Fibroblast of pulmonary artery (primary cell): ENCODE data around the gene AHNAK2.

Experiments used
- DNase-seq: peaks from one replicate; pipeline ENCODE4 v3.0.0-alpha.2; 2010; ENCODE audit warnings: low read depth
- H3K4me3 ChIP-seq: replicated peaks from 2 replicates; pipeline ENCODE4 v1.5.1; 2011; ENCODE audit warnings: low read depth, mild to moderate bottlenecking, control low read depth, low read length, moderate library complexity
- TF ChIP-seq, protein P1 (sequence below): IDR thresholded peaks from 2 replicates; pipeline ENCODE4 v1.5.1; 2011; ENCODE audit warnings: mild to moderate bottlenecking, control low read depth, low read length, inconsistent platforms; ENCODE audit errors: missing control alignments

AHNAK2 gene

DNA sequence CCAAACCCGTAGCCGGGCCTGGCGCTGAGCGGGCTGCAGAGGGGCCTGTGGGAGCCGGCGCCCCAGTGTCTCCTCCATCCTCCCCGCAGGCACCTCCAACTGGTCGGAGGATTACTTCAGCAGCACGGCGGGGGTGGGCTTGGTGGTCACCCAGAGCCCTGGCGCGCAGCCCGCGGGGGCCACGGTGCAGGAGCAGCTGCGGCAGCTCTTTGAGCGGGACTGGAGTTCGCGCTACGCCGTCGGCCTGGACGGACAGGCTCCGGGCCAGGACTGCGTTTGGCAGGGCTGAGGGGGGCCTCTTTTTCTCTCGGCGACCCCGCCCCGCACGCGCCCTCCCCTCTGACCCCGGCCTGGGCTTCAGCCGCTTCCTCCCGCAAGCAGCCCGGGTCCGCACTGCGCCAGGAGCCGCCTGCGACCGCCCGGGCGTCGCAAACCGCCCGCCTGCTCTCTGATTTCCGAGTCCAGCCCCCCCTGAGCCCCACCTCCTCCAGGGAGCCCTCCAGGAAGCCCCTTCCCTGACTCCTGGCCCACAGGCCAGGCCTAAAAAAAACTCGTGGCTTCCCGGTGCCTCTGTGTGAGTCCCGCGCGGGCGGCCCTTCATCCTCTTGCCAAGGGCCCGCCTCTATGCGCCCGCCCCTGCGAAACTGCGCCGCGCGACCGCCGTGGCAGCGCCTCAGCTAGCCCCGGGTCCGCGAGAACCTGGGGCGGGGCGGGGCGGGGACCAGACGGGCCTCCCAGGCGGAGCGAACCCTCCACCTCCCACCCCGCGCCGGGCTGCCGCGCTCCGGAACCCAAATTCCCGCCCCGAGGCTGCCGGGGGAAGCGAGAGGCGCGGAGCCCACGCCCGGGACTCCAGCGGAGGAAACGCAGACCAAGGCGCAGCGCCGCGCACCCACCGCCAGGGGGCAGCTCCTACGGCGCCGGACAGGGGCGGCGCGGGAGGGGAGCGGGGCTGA is 45.2 kb downstream of the AHNAK2 start:
- DNase-seq, result peak; percentile 80
- TF ChIP-seq, protein P1, sequence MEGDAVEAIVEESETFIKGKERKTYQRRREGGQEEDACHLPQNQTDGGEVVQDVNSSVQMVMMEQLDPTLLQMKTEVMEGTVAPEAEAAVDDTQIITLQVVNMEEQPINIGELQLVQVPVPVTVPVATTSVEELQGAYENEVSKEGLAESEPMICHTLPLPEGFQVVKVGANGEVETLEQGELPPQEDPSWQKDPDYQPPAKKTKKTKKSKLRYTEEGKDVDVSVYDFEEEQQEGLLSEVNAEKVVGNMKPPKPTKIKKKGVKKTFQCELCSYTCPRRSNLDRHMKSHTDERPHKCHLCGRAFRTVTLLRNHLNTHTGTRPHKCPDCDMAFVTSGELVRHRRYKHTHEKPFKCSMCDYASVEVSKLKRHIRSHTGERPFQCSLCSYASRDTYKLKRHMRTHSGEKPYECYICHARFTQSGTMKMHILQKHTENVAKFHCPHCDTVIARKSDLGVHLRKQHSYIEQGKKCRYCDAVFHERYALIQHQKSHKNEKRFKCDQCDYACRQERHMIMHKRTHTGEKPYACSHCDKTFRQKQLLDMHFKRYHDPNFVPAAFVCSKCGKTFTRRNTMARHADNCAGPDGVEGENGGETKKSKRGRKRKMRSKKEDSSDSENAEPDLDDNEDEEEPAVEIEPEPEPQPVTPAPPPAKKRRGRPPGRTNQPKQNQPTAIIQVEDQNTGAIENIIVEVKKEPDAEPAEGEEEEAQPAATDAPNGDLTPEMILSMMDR, result peak; percentile 42
- H3K4me3 ChIP-seq, result peak overlapping the region; percentile 45

DNA sequence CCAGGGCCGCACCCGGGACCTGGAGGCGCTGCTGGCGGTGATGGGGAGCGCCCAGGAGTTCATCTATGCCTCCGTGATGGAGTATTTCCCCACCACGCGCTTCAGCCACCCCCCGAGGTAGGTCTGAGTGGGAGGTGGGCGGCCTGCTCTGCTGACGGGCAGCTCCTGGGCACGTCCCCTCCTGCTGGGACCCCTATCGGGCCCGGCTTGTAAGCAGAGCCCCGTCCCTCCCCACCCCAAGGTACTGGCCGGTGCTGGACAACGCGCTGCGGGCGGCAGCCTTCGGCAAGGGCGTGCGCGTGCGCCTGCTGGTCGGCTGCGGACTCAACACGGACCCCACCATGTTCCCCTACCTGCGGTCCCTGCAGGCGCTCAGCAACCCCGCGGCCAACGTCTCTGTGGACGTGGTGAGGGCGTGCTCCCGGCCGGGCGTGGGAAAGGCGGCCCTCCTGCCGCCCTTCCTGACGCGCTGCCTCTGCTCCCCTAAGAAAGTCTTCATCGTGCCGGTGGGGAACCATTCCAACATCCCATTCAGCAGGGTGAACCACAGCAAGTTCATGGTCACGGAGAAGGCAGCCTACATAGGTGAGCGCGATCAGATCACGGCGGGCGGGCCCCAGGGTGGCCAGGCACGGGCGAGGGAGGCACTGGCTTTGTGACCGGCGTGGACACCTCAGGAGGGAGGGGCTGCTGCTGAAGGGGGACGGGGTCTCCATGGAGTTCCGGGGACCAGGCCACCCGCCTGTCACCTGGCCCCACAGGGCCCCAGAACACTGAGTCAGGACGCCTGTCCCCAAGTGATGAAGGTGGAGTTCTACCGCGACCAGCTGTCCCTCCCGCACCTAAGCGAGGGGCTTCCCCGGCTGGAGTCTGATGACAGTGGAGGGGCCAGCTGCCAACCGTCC is 46.2 kb downstream of the AHNAK2 start:
- DNase-seq, result no peak
- TF ChIP-seq, protein P1, result no peak
- no peak overlapping the region for H3K4me3 ChIP-seq

DNA sequence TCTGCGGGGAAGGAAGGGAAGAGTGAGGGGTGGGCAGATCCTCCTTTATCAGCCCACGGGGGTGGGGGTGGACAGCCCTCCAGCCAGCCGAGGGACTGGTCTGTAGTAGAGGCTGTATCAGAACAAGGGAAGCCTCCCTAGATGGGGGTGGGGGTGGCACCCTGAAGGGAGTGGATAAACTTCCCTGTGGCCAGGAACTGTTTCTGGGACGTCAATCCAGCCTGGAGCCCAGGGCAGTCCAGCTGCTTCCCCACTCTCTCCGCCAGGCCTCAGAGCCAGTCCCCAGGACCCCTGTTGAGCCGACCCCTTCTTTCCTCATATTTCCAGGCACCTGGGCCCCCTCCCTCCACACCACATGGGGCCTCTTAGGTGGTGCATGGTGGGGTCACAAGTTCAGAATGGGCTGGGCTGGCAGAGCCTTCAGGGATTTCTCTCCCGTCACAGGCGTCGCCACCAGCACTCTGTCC is 46.8 kb downstream of the AHNAK2 start:
- TF ChIP-seq, protein P1, result no peak
- DNase-seq, result no peak
- no peak overlapping the region for H3K4me3 ChIP-seq

DNA sequence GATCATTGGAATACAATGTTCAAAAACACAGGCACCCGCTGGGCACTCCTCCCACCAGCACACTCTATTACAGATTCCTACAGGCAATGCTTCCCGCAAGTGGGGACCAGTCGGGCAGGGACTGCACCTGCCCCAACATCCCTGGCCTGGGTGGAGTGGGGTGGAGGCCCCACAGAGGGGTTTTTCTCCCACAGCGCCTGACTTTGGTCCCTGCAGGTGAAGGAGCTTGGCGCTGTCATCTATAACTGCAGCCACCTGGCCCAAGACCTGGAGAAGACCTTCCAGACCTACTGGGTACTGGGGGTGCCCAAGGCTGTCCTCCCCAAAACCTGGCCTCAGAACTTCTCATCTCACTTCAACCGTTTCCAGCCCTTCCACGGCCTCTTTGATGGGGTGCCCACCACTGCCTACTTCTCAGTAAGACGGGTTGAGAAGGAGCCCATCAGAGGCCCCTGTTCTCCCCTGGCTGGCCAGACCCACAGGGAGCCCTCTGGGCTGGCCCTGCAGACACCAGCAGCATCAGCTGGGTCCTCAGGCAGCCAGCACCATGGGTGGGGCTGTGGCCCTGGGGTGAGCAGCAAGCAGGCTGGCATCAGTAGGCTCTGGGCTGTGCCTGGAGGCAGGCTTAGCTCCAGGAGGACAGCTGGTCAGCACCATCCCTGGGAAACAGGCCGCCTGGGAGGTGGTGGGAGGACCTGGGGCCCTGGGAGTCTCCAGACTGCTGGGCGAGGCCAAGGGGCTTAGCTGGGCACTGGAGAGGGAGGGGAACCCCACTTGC is 47.5 kb downstream of the AHNAK2 start:
- TF ChIP-seq, protein P1, result no peak
- no peak for DNase-seq
- H3K4me3 ChIP-seq, result no peak overlapping the region

DNA sequence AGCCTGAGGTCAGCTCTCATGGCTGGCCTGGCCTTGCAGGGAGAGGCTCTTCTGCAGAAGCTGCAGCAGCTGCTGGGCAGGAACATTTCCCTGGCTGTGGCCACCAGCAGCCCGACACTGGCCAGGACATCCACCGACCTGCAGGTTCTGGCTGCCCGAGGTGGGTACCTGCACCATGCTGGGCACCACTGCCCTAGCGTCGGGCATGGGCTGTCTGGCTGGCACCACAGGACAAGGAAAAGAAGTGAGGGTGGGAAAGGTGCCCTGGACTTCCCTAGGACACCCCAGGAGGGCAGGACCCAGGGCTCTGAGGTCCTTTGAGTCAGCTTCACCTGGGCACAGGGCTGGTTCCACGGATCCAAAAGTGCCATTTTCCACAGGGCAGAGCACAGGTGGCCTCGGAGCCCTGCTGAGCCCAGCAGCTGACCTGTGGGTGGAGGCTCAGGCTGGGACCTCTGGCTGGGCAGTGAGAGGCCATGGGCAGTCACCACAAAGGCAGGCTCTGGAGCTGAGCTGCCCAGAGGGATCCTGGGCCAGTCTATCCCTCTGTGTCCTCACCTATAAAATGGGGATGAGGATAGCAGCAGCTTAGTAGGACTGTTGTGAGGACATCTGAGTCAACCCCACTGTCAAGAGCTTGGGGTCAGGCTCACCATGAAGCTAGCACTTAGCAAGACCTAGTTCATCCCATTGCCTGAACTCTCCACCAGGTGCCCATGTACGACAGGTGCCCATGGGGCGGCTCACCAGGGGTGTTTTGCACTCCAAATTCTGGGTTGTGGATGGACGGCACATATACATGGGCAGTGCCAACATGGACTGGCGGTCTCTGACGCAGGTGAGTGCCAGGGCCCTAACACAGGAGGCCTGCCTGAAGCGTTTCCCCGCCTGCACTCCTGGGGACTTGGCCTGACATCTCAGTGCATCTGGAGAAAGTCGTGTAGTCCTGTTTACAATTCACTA is 48.6 kb downstream of the AHNAK2 start:
- TF ChIP-seq, protein P1, result no peak
- no peak overlapping the region for H3K4me3 ChIP-seq
- no peak for DNase-seq
